Liver (tissue), 9 donors: Measurements from ENCODE around the gene ZNF695. TPM values are rescaled to one million over a fixed set of nuclear protein-coding genes. Genes with fewer than 3 reads are reported as not detected.

Experiments
- DNase-seq: peaks from one replicate; pipeline ENCODE4 v3.0.0-alpha.2; 2017; ENCODE audit warnings: low spot score
- H3K27ac ChIP-seq, 2 donors: one replicate each; pipeline ENCODE4 v1.7.0; 2013; ENCODE audit warnings: inconsistent platforms in 2 of 2, low read length in 2 of 2, control low read depth in 1 of 2, low read depth in 1 of 2, mild to moderate bottlenecking in 1 of 2
- H3K27me3 ChIP-seq, 4 donors: one replicate each; pipeline versions ENCODE4 v1.6.1 to v1.7.0; 2013; ENCODE audit warnings: low read length in 3 of 4, inconsistent platforms in 1 of 4, mild to moderate bottlenecking in 1 of 4, moderate library complexity in 1 of 4; ENCODE audit not compliant: control insufficient read depth in 4 of 4, insufficient read depth in 4 of 4
- H3K36me3 ChIP-seq, 4 donors: one replicate each; pipeline versions ENCODE4 v1.6.1 to v1.7.0; 2013; ENCODE audit warnings: low read length in 3 of 4, mild to moderate bottlenecking in 3 of 4, low read depth in 1 of 4, moderate library complexity in 1 of 4; ENCODE audit not compliant: control insufficient read depth in 4 of 4, insufficient read depth in 3 of 4
- H3K4me1 ChIP-seq, 4 donors: one replicate each; pipeline versions ENCODE4 v1.6.1 to v1.7.0; 2013; ENCODE audit warnings: low read length in 3 of 4, mild to moderate bottlenecking in 3 of 4, moderate library complexity in 1 of 4; ENCODE audit not compliant: control insufficient read depth in 4 of 4, insufficient read depth in 4 of 4
- H3K4me3 ChIP-seq, 3 donors: one replicate each; pipeline versions ENCODE4 v1.6.1 to v1.7.0; 2013; ENCODE audit warnings: low read length in 3 of 3, control low read depth in 1 of 3, low read depth in 1 of 3, mild to moderate bottlenecking in 1 of 3
- H3K9ac ChIP-seq, 2 donors: one replicate each; pipeline ENCODE4 v1.7.0; 2013; ENCODE audit warnings: low read length in 2 of 2, mild to moderate bottlenecking in 2 of 2, moderate library complexity in 2 of 2, control low read depth in 1 of 2, low read depth in 1 of 2
- H3K9me3 ChIP-seq, 4 donors: one replicate each; pipeline versions ENCODE4 v1.6.1 to v1.7.0; 2013; ENCODE audit warnings: low read length in 3 of 4; ENCODE audit not compliant: control insufficient read depth in 4 of 4
- ATF3 ChIP-seq: IDR thresholded peaks from 2 replicates; pipeline ENCODE4 v1.6.1; 2016; ENCODE audit warnings: antibody characterized with exemption
- CTCF ChIP-seq: fragments of 150-350 bp; IDR thresholded peaks from 2 replicates; pipeline ENCODE4 v1.5.1; 2017; ENCODE audit warnings: improper control_type of control experiment, low read depth, low read length; ENCODE audit not compliant: missing input control
- EGR1 ChIP-seq, 2 donors: IDR thresholded peaks; 2 replicates each; pipeline ENCODE4 v1.6.1; 2016 to 2018; ENCODE audit warnings: antibody characterized with exemption in 2 of 2, low read depth in 2 of 2
- FOXA1 ChIP-seq: IDR thresholded peaks from 2 replicates; pipeline ENCODE4 v1.6.1; 2016; ENCODE audit warnings: antibody characterized with exemption
- FOXA2 ChIP-seq: IDR thresholded peaks from 2 replicates; pipeline ENCODE4 v1.6.1; 2016; ENCODE audit warnings: antibody characterized with exemption
- GABPA ChIP-seq, 2 donors: IDR thresholded peaks in 1 of 2; conservative IDR thresholded peaks in 1 of 2; 2 replicates each; pipeline ENCODE4 v1.6.1; 2016; ENCODE audit warnings: antibody characterized with exemption in 2 of 2, mild to moderate bottlenecking in 1 of 2, moderate library complexity in 1 of 2
- HNF4A ChIP-seq, 2 donors: conservative IDR thresholded peaks; 2 replicates each; pipeline ENCODE4 v1.6.1; 2016; ENCODE audit warnings: antibody characterized with exemption in 2 of 2, mild to moderate bottlenecking in 2 of 2
- HNF4G ChIP-seq: IDR thresholded peaks from 2 replicates; pipeline ENCODE4 v1.6.1; 2016; ENCODE audit warnings: antibody characterized with exemption
- JUND ChIP-seq, 2 donors: IDR thresholded peaks; 2 replicates each; pipeline ENCODE4 v1.6.1; 2016; ENCODE audit warnings: antibody characterized with exemption in 2 of 2
- MAX ChIP-seq: IDR thresholded peaks from 2 replicates; pipeline ENCODE4 v1.6.1; 2016; ENCODE audit warnings: antibody characterized with exemption
- NR2F2 ChIP-seq: IDR thresholded peaks from 2 replicates; pipeline ENCODE4 v1.6.1; 2016; ENCODE audit warnings: antibody characterized with exemption
- RAD21 ChIP-seq, 2 donors: IDR thresholded peaks; 2 replicates each; pipeline ENCODE4 v1.6.1; 2016; ENCODE audit warnings: antibody characterized with exemption in 2 of 2, mild to moderate bottlenecking in 2 of 2
- REST ChIP-seq: IDR thresholded peaks from 2 replicates; pipeline ENCODE4 v1.6.1; 2016; ENCODE audit warnings: antibody characterized with exemption, mild to moderate bottlenecking
- RXRA ChIP-seq, 2 donors: IDR thresholded peaks; 2 replicates each; pipeline ENCODE4 v1.6.1; 2017 to 2018; ENCODE audit warnings: antibody characterized with exemption in 2 of 2, mild to moderate bottlenecking in 1 of 2
- SP1 ChIP-seq: IDR thresholded peaks from 2 replicates; pipeline ENCODE4 v1.6.1; 2018; ENCODE audit warnings: antibody characterized with exemption, mild to moderate bottlenecking
- TAF1 ChIP-seq: conservative IDR thresholded peaks from 2 replicates; pipeline ENCODE4 v1.6.1; 2016; ENCODE audit warnings: antibody characterized with exemption, mild to moderate bottlenecking
- YY1 ChIP-seq: IDR thresholded peaks from 2 replicates; pipeline ENCODE4 v1.6.1; 2016; ENCODE audit warnings: antibody characterized with exemption, mild to moderate bottlenecking
- ZBTB33 ChIP-seq: IDR thresholded peaks from 2 replicates; pipeline ENCODE4 v1.6.1; 2016; ENCODE audit warnings: antibody characterized with exemption
- WGBS: extraction: QIAGEN DNeasy Blood & Tissue Kit; methylation state at CpG from one replicate; pipeline ENCODE4 v1.1.7; 2013; 5-methylcytosine and 5-hydroxymethylcytosine counted together
- polyA plus RNA-seq, 2 donors: library from polyadenylated mRNA; stranded (reverse) in 1 of 2; unstranded in 1 of 2; fragments of 200-250 nt in 1 of 2; fragments of >200 nt in 1 of 2; fragmentation: Nextera tagmentation in 1 of 2; extraction: Ambion mirVana in 1 of 2; gene quantifications; one replicate each; pipeline versions ENCODE4 v1.2.1 to v1.2.3, GENCODE V29; 2013 to 2015
- total RNA-seq, 2 donors: library from RNA; depleted of rRNA; stranded (reverse); fragments of >200 nt; gene quantifications; one replicate each; pipeline ENCODE4 v1.2.3, GENCODE V29; 2014
- donor health status: healthy.
- donor health status: healthy.
- donor health status: healthy.
- donor health status: healthy.
- donor health status: healthy.

Gene ZNF695
- total and polyA plus RNA-seq, 4 donors: 1.5 TPM; not detected in 3

GRCh38 chr1:247047702-247048101, 39.8 kb upstream of the ZNF695 start:
- 97% methylated on average over 2 of the region's 2 CpGs for WGBS
- no peak overlapping the region for H3K9ac ChIP-seq
- TF ChIP-seq HNF4A (conservative IDR thresholded peaks at IDR 0.05) (no peak), RAD21 (IDR thresholded peaks at IDR 0.05) (no peak), GABPA (IDR thresholded peaks at IDR 0.05 in 1 of 2, conservative IDR thresholded peaks at IDR 0.05 in 1 of 2) (no peak), EGR1 (IDR thresholded peaks at IDR 0.05; ENCODE audit: low read depth in 2 of 2) (no peak), ATF3 (no peak), FOXA2 (no peak), CTCF (no peak), NR2F2 (no peak), RXRA (IDR thresholded peaks at IDR 0.05) (no peak), HNF4G (no peak), FOXA1 (no peak), TAF1 (no peak), REST (no peak), SP1 (no peak), ZBTB33 (no peak), JUND (IDR thresholded peaks at IDR 0.05) (no peak), YY1 (no peak), MAX (no peak)
- H3K4me3 ChIP-seq: peak overlapping the region in 1 of 3 donors; percentile 38
- no peak overlapping the region for H3K27ac ChIP-seq
- DNase-seq: no peak
- peaks cover 16 to 67% (median 42%) of the 10 kb centered on the region in 4 donors for H3K9me3 ChIP-seq
- no peaks in the 10 kb centered on the region for H3K27me3 ChIP-seq
- peaks cover 0 to 5% (median 0%) of the 10 kb centered on the region in 4 donors for H3K36me3 ChIP-seq
- H3K4me1 ChIP-seq: no peaks in the 10 kb centered on the region
